Measurements from ENCODE around the gene CORO7. TPM values are rescaled to one million over a fixed set of nuclear protein-coding genes. Genes with fewer than 3 reads are reported as not detected.

Gene CORO7
- polyA plus RNA-seq, 3 donors, result 14.7 to 26.7 (median 21.5) TPM

- DNase-seq (ENCODE audit: extremely low read depth in 1 of 11, low read depth in 9 of 11, low spot score in 4 of 11), result no peak
These were observed 27.1 kb downstream of the CORO7 start for GRCh38 chr16:4389051-4389955.

GRCh38 chr16:4388271-4389021, 27.9 kb downstream of the CORO7 start:
- DNase-seq (ENCODE audit: extremely low read depth in 1 of 11, low read depth in 9 of 11, low spot score in 4 of 11), result no peak

- no peak for DNase-seq (ENCODE audit: extremely low read depth in 1 of 11, low read depth in 9 of 11, low spot score in 4 of 11)
These were observed 28.6 kb downstream of the CORO7 start for GRCh38 chr16:4387781-4388180.

GRCh38 chr16:4386951-4387565, 29.3 kb downstream of the CORO7 start:
- DNase-seq (ENCODE audit: extremely low read depth in 1 of 11, low read depth in 9 of 11, low spot score in 4 of 11), result no peak

- no peak for DNase-seq (ENCODE audit: extremely low read depth in 1 of 11, low read depth in 9 of 11, low spot score in 4 of 11)
These were observed 30.0 kb downstream of the CORO7 start for GRCh38 chr16:4386451-4386805.

GRCh38 chr16:4385789-4386450, 30.5 kb downstream of the CORO7 start:
- no peak for DNase-seq (ENCODE audit: extremely low read depth in 1 of 11, low read depth in 9 of 11, low spot score in 4 of 11)

- DNase-seq (ENCODE audit: extremely low read depth in 1 of 11, low read depth in 9 of 11, low spot score in 4 of 11), result no peak
These were observed 31.2 kb downstream of the CORO7 start for GRCh38 chr16:4385066-4385788.

GRCh38 chr16:4384509-4384942, 31.9 kb downstream of the CORO7 start:
- DNase-seq (ENCODE audit: extremely low read depth in 1 of 11, low read depth in 9 of 11, low spot score in 4 of 11), result no peak

- DNase-seq (ENCODE audit: extremely low read depth in 1 of 11, low read depth in 9 of 11, low spot score in 4 of 11), result no peak
These were observed 32.6 kb downstream of the CORO7 start for GRCh38 chr16:4383591-4384444.

- no peak for DNase-seq (ENCODE audit: extremely low read depth in 1 of 11, low read depth in 9 of 11, low spot score in 4 of 11)
These were observed 33.5 kb downstream of the CORO7 start for GRCh38 chr16:4382795-4383357.

GRCh38 chr16:4381935-4382794, 34.2 kb downstream of the CORO7 start:
- DNase-seq (ENCODE audit: extremely low read depth in 1 of 11, low read depth in 9 of 11, low spot score in 4 of 11), result no peak

GRCh38 chr16:4381072-4381934, 35.1 kb downstream of the CORO7 start:
- no peak for DNase-seq (ENCODE audit: extremely low read depth in 1 of 11, low read depth in 9 of 11, low spot score in 4 of 11)

GRCh38 chr16:4380119-4381063, 36.0 kb downstream of the CORO7 start:
- peak in 2 of 11 donors; percentile 66 to 72 for DNase-seq (ENCODE audit: extremely low read depth in 1 of 11, low read depth in 9 of 11, low spot score in 4 of 11)

- no peak for DNase-seq (ENCODE audit: extremely low read depth in 1 of 11, low read depth in 9 of 11, low spot score in 4 of 11)
These were observed 37.3 kb downstream of the CORO7 start for GRCh38 chr16:4378999-4379690.

Measured in renal cortex interstitium (tissue), 11 donors.